Measurements from ENCODE around the gene FBXL19. TPM values are rescaled to one million over a fixed set of nuclear protein-coding genes. Genes with fewer than 3 reads are reported as not detected.

The FBXL19 gene
- total and polyA plus RNA-seq, 9 of the 15 experiments (the other 6 are each of a cell fraction or from before 2014, with no cell fraction given), result 0.13 to 48.0 (median 13.5) TPM; not detected in 1

GRCh38 chr16:30896261-30896888 lies 27.0 kb upstream of the FBXL19 start, which contains the start of gene CTF1 (continued):
- peak; percentile 69; the same call in 1 of the 2 replicates for TF ChIP-seq ZNF740 (CRISPR knock-in tag; IDR thresholded peaks at IDR 0.05)
- peak in 1 of 2 experiments; percentile 53; a peak in 1 of 4 replicates for TF ChIP-seq ZNF740 (tag; IDR thresholded peaks at IDR 0.05)
- TF ChIP-seq LARP7 (IDR thresholded peaks at IDR 0.05), result no peak
- peak; percentile 24 for TF ChIP-seq NCOR1 (IDR thresholded peaks at IDR 0.05)
- TF ChIP-seq SP1 (CRISPR knock-in tag; IDR thresholded peaks at IDR 0.05), result peak; percentile 48; the same call in 1 of the 2 replicates
- no peak; a peak in 1 of 6 replicates for TF ChIP-seq ZBTB11 (CRISPR knock-in tag; IDR thresholded peaks at IDR 0.05)
- TF ChIP-seq HDAC1 (IDR thresholded peaks at IDR 0.05), result peak; percentile 41 to 67; a peak in 3 of 4 replicates
- TF ChIP-seq JUN (IDR thresholded peaks at IDR 0.05; ENCODE audit: borderline replicate concordance, low read depth, low read length), result peak; percentile 22; the same call in 1 of the 2 replicates
- no peak for TF ChIP-seq JUN (CRISPR knock-in tag; IDR thresholded peaks at IDR 0.05; ENCODE audit: borderline replicate concordance)

Data from K562 (cell line).